ENCODE results near the gene TBC1D21. TPM values are rescaled to one million over a fixed set of nuclear protein-coding genes. Genes with fewer than 3 reads are reported as not detected.
A peak's percentile ranks its signal among the peaks of the same experiment; 100 is the strongest.

The TBC1D21 gene
- total RNA-seq, 1 donor: not detected

- TF ChIP-seq, protein P1, sequence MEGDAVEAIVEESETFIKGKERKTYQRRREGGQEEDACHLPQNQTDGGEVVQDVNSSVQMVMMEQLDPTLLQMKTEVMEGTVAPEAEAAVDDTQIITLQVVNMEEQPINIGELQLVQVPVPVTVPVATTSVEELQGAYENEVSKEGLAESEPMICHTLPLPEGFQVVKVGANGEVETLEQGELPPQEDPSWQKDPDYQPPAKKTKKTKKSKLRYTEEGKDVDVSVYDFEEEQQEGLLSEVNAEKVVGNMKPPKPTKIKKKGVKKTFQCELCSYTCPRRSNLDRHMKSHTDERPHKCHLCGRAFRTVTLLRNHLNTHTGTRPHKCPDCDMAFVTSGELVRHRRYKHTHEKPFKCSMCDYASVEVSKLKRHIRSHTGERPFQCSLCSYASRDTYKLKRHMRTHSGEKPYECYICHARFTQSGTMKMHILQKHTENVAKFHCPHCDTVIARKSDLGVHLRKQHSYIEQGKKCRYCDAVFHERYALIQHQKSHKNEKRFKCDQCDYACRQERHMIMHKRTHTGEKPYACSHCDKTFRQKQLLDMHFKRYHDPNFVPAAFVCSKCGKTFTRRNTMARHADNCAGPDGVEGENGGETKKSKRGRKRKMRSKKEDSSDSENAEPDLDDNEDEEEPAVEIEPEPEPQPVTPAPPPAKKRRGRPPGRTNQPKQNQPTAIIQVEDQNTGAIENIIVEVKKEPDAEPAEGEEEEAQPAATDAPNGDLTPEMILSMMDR (IDR thresholded peaks at IDR 0.05; ENCODE audit: insufficient read depth, low read length): no peak
- DNase-seq (ENCODE audit: low read depth): no peak
These were observed 54.8 kb downstream of the TBC1D21 start for GRCh38 chr15:73928241-73928579.

GRCh38 chr15:73928971-73929627 is 55.7 kb downstream of the TBC1D21 start:
- TF ChIP-seq, protein P1 (IDR thresholded peaks at IDR 0.05; ENCODE audit: insufficient read depth, low read length): no peak
- no peak for DNase-seq (ENCODE audit: low read depth)

More at GRCh38 chr15:73928241-73928579, 54.8 kb downstream of the TBC1D21 start:
- H3K4me3 ChIP-seq (ENCODE audit: low read depth, low read length): peak overlapping the region; percentile 93

DNA sequence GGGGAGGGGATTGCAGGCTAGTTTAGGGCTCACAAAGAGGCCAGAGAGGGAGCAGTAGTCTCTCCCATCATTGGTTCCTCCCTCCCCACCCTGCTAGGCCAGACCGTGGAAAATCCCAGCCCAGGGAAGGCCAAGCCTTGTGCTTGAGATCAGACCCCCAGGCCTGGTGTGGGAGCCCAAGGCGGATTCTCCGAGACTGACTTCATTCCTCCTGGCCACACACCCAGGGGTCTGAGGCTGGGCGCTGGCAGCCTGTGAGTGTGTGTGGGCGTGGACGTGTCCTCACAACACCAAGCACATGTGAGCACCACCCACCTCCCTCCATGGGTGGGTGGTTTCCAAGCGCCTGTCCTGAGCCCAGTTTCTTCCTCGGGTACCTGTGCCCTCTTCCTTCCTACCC is 57.0 kb downstream of the TBC1D21 start:
- H3K4me3 ChIP-seq (ENCODE audit: low read depth, low read length): peak overlapping the region; percentile 93
- DNase-seq (ENCODE audit: low read depth): peak; percentile 93
- TF ChIP-seq, protein P1 (IDR thresholded peaks at IDR 0.05; ENCODE audit: insufficient read depth, low read length): no peak

More at GRCh38 chr15:73928971-73929627, 55.7 kb downstream of the TBC1D21 start:
- H3K4me3 ChIP-seq (ENCODE audit: low read depth, low read length): peak overlapping the region; percentile 93

DNA sequence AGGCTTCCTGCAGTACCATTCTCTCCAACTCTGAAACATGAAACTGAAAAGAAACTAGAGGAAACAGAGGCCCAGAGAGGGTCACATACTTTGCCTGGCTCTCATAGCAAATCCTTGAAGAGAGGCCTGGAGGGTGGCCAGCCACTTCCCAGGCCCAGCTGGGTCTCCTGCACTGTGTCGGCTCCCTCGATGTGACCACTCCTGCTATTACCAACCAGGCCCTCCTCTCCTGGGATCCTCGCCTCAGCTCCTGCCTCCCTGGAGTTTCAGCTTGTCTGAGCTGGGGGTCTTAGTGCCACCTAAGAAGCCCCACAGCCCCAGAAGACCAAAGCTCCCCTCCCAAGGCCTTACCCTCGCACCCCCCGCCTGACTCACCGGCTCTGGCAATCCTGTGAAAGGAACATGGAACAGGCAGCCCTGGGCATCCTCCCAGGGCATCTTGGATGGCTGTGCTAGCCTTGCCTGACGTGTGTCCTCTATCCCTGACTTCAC is 57.5 kb downstream of the TBC1D21 start:
- peak; percentile 86 for DNase-seq (ENCODE audit: low read depth)
- TF ChIP-seq, protein P1 (IDR thresholded peaks at IDR 0.05; ENCODE audit: insufficient read depth, low read length): no peak

GRCh38 chr15:73931441-73931840 is 58.1 kb downstream of the TBC1D21 start:
- no peak for DNase-seq (ENCODE audit: low read depth)
- TF ChIP-seq, protein P1 (IDR thresholded peaks at IDR 0.05; ENCODE audit: insufficient read depth, low read length): no peak

More for the DNA sequence above, 57.5 kb downstream of the TBC1D21 start:
- H3K4me3 ChIP-seq (ENCODE audit: low read depth, low read length): peak overlapping the region; percentile 93

DNA sequence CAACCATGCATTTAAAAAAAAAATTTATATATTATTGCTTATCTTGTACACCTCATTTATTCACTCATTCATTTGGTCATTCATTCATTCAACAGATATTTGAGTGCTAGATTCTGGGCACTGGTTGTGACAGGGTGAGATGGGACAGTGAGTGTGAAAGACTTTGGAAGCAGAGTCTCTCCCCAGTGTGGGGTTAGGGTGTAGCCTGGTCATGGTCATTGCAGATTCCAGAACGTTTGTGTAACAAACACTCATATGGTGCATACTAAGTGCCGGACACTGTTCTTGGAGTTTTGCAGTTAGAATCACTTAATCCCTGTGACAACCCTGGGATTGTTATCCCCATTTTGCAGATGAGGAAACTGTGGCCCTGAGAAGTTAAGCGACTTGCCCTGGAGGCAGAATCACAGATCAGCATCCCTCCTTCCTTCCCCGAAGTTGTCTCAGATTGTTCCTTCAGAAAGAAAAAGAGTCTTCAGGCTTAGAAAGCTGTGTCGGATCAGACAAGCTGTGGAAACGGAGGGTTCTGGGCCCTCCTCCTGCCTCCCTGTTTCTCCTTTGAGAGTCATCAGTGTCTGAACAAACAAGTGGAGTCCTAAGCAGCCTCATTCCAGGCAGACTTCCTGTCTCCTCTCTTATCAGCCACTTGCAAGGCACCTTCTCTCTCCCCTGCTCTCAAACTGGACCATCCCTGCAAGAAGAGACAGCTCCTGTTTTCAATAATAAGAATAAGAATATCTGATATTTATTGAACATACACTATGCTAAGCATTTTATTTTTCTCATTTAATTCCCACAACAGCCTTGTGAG is 59.2 kb downstream of the TBC1D21 start:
- H3K4me3 ChIP-seq (ENCODE audit: low read depth, low read length): no peak overlapping the region
- TF ChIP-seq, protein P1 (IDR thresholded peaks at IDR 0.05; ENCODE audit: insufficient read depth, low read length): no peak
- DNase-seq (ENCODE audit: low read depth): peak; percentile 32

More at GRCh38 chr15:73931441-73931840, 58.1 kb downstream of the TBC1D21 start:
- no peak overlapping the region for H3K4me3 ChIP-seq (ENCODE audit: low read depth, low read length)

Measured in fibroblast of the aortic adventitia (primary cell).